Measurements from ENCODE around the gene PIK3CD. TPM values are rescaled to one million over a fixed set of nuclear protein-coding genes. Genes with fewer than 3 reads are reported as not detected.

The PIK3CD gene
- total and polyA plus RNA-seq, 10 of the 15 experiments (the other 5 are each of a cell fraction or from before 2014, with no cell fraction given): 7.0 to 101 (median 51.1) TPM

GRCh38 chr1:9648171-9648570 is 3.4 kb upstream of the PIK3CD start:
- H3K27me3 ChIP-seq (replicated peaks in 1 of 2; ENCODE audit: control insufficient read depth in 2 of 2, insufficient read depth in 2 of 2, low read length in 1 of 2): no peaks in the 10 kb centered on the region
- 91% methylated on average over 10 of the region's 10 CpGs for WGBS (ENCODE audit: insufficient coverage, insufficient replicate concordance, low lambda C conversion rate, missing lambda C conversion rate)
- no peaks in the 10 kb centered on the region for H3K9me3 ChIP-seq (replicated peaks; ENCODE audit: control insufficient read depth, insufficient read depth, low read length)
- no peak overlapping the region for H3K4me2 ChIP-seq (ENCODE audit: control insufficient read depth, insufficient read depth)
- peaks cover 36% of the 10 kb centered on the region for H3K79me2 ChIP-seq (ENCODE audit: control insufficient read depth, insufficient read depth, low read length)
- no peak overlapping the region for H3K4me3 ChIP-seq
- DNase-seq (ENCODE audit: low read depth, low spot score): no peak
- no peaks in the 10 kb centered on the region for H4K20me1 ChIP-seq (ENCODE audit: control insufficient read depth, insufficient read depth)
- in situ Hi-C loops (cut with MboI) (no loop called here), intact Hi-C loops (cut with micrococcal nuclease; ENCODE audit: unreplicated experiment) (no loop called here)
- SMC1A ChIA-PET (ENCODE audit: uncharacterized antibody, unreplicated experiment): no interaction called here
- POLR2A ChIA-PET: interaction anchor here (1.5 kb wide), 1 partner anchor 18 kb away, joined by 7 read pairs; no protein-coding TSS in a partner anchor
- RAD21 ChIA-PET (ENCODE audit: unreplicated experiment): no interaction called here
- no peak overlapping the region for H3K27ac ChIP-seq (ENCODE audit: control insufficient read depth, insufficient read depth)
- no peak overlapping the region for H2AFZ ChIP-seq (ENCODE audit: control insufficient read depth, low read depth, low read length)
- CTCF ChIA-PET: interaction anchor here (1.3 kb wide), 1 partner anchor 17 kb away, joined by 4 read pairs; no protein-coding TSS in a partner anchor
- BruUV-seq (replicated peaks): no TSS peak
- no peak overlapping the region for H3K9ac ChIP-seq (ENCODE audit: control insufficient read depth, insufficient read depth, low read length)
- peaks cover 21% of the 10 kb centered on the region for H3K4me1 ChIP-seq (ENCODE audit: control insufficient read depth, insufficient read depth, low read length)
- no peak for TF ChIP-seq ZNF622 (IDR thresholded peaks at IDR 0.05)
- TF ChIP-seq SUZ12 (IDR thresholded peaks at IDR 0.05; ENCODE audit: unreplicated experiment): no peak
- TF ChIP-seq NBN (IDR thresholded peaks at IDR 0.05): no peak
- FAIRE-seq: no peak
- H3K36me3 ChIP-seq (ENCODE audit: control insufficient read depth in 2 of 2, insufficient read depth in 2 of 2, low read length in 1 of 2): no peaks in the 10 kb centered on the region
- ATAC-seq: no peak

DNA sequence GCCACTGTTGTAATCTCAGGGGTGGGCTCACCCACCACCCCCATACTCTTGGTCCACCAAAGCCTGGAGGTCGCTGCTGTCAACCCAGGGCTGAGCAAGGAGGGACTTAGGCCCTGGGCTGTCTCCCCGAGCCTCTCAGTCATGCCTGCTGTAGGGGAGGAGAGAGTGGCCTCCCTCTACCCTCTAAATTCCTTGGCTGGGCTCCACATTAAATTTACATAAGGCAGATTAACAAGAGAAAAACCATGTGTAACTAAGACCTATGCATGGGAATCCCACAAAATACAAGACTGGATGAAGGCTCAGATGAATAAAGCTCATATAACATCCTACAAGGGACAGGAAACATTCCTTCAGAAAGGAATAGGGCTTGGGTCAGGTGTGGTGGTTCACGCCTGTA is 1.8 kb upstream of the PIK3CD start:
- H3K36me3 ChIP-seq (ENCODE audit: control insufficient read depth in 2 of 2, insufficient read depth in 2 of 2, low read length in 1 of 2): no peaks in the 10 kb centered on the region
- CTCF ChIA-PET: interaction anchor here (1.8 to 12.0 kb wide), 2 partner anchors 22 to 53 kb away, joined by 7 to 203 read pairs; no protein-coding TSS in a partner anchor
- no peak overlapping the region for H3K9ac ChIP-seq (ENCODE audit: control insufficient read depth, insufficient read depth, low read length)
- H3K9me3 ChIP-seq (replicated peaks; ENCODE audit: control insufficient read depth, insufficient read depth, low read length): no peaks in the 10 kb centered on the region
- no peak for FAIRE-seq
- RAD21 ChIA-PET (ENCODE audit: unreplicated experiment): interaction anchor here (1.0 to 10.4 kb wide), 3 partner anchors 18 to 33 kb away, joined by 4 to 336 read pairs (median 4); no protein-coding TSS in a partner anchor
- H3K4me2 ChIP-seq (ENCODE audit: control insufficient read depth, insufficient read depth): no peak overlapping the region; the same call in 1 of the 2 replicates
- POLR2A ChIA-PET: interaction anchor here (0.5 to 11.0 kb wide), 3 partner anchors 21 to 1268 kb away, joined by 3 to 284 read pairs (median 6); no protein-coding TSS in a partner anchor
- H3K79me2 ChIP-seq (ENCODE audit: control insufficient read depth, insufficient read depth, low read length): peaks cover 52% of the 10 kb centered on the region
- no peak for DNase-seq (ENCODE audit: low read depth, low spot score)
- in situ Hi-C loops (cut with MboI): no loop called here
- H4K20me1 ChIP-seq (ENCODE audit: control insufficient read depth, insufficient read depth): no peaks in the 10 kb centered on the region
- intact Hi-C loops (cut with micrococcal nuclease; ENCODE audit: unreplicated experiment): no loop called here
- ATAC-seq: no peak
- TF ChIP-seq HSF1 (IDR thresholded peaks at IDR 0.05; ENCODE audit: low read depth, low read length) (no peak), TCF7 (IDR thresholded peaks at IDR 0.05; ENCODE audit: borderline replicate concordance) (no peak), MYB (IDR thresholded peaks at IDR 0.05; ENCODE audit: borderline replicate concordance, low read depth, low read length) (no peak), POLR2AphosphoS2 (IDR thresholded peaks at IDR 0.05; ENCODE audit: low read depth, low read length) (no peak), SKIL (IDR thresholded peaks at IDR 0.05; ENCODE audit: low read depth, poor library complexity, severe bottlenecking) (no peak), SREBF1 (IDR thresholded peaks at IDR 0.05; ENCODE audit: low read length) (no peak)
- TF ChIP-seq, protein P1, sequence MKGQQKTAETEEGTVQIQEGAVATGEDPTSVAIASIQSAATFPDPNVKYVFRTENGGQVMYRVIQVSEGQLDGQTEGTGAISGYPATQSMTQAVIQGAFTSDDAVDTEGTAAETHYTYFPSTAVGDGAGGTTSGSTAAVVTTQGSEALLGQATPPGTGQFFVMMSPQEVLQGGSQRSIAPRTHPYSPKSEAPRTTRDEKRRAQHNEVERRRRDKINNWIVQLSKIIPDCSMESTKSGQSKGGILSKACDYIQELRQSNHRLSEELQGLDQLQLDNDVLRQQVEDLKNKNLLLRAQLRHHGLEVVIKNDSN (IDR thresholded peaks at IDR 0.05; ENCODE audit: borderline replicate concordance, extremely low read length, insufficient read depth, low read depth, low read length): no peak
- BruUV-seq (replicated peaks): no TSS peak
- SMC1A ChIA-PET (ENCODE audit: uncharacterized antibody, unreplicated experiment): interaction anchor here (1.1 to 9.9 kb wide), 3 partner anchors 14 to 38 kb away, joined by 4 to 215 read pairs (median 5); no protein-coding TSS in a partner anchor
- H3K4me1 ChIP-seq (ENCODE audit: control insufficient read depth, insufficient read depth, low read length): peaks cover 9% of the 10 kb centered on the region
- H3K27me3 ChIP-seq (replicated peaks in 1 of 2; ENCODE audit: control insufficient read depth in 2 of 2, insufficient read depth in 2 of 2, low read length in 1 of 2): no peaks in the 10 kb centered on the region
- 98% methylated on average over 3 of the region's 3 CpGs for WGBS (ENCODE audit: insufficient coverage, insufficient replicate concordance, low lambda C conversion rate, missing lambda C conversion rate)
- no peak overlapping the region for H3K4me3 ChIP-seq
- no peak overlapping the region for H2AFZ ChIP-seq (ENCODE audit: control insufficient read depth, low read depth, low read length)
- H3K27ac ChIP-seq (ENCODE audit: control insufficient read depth, insufficient read depth): no peak overlapping the region; the same call in 1 of the 2 replicates
